ENCODE measurements around the gene JADE2.

Gene JADE2

GRCh38 chr5:134585966-134586365 lies 60.5 kb downstream of the JADE2 start:
- Histone ChIP-seq H3K79me1 (replicated peaks; ENCODE audit: low read length, poor library complexity, severe bottlenecking) (peaks cover 5% of the 10 kb centered on the region), H2BK5ac (ENCODE audit: low read depth, low read length, poor library complexity, severe bottlenecking) (no peak overlapping the region), H2BK12ac (ENCODE audit: low read length in 2 of 2) (peak overlapping the region in 1 of 2 experiments; percentile 6), H3K14ac (ENCODE audit: low read length in 2 of 2) (peak overlapping the region in 1 of 2 experiments; percentile 18), H4K8ac (ENCODE audit: low read length) (no peak overlapping the region), H2AK5ac (ENCODE audit: low read length, severe bottlenecking) (no peak overlapping the region), H3K4me3 (ENCODE audit: insufficient read depth in 1 of 2, low read depth in 1 of 2, low read length in 2 of 2) (no peak overlapping the region), H2BK15ac (ENCODE audit: low read depth, poor library complexity, severe bottlenecking) (no peak overlapping the region), H3K9me3 (ENCODE audit: control insufficient read depth, low read length) (peaks cover 3% of the 10 kb centered on the region), H3K36me3 (ENCODE audit: control insufficient read depth in 1 of 2, insufficient read depth in 2 of 2, low read depth in 1 of 2, low read length in 2 of 2) (peaks cover 14 to 24% of the 10 kb centered on the region in 2 experiments), H2BK120ac (ENCODE audit: low read depth, low read length) (no peak overlapping the region), H3K27me3 (ENCODE audit: control insufficient read depth in 1 of 2, insufficient read depth in 1 of 2, low read length in 2 of 2) (no peaks in the 10 kb centered on the region), H3K18ac (ENCODE audit: low read depth in 1 of 2, low read length in 2 of 2) (no peak overlapping the region), H3K27ac (ENCODE audit: low read length, poor library complexity, severe bottlenecking) (no peak overlapping the region), H3K4ac (ENCODE audit: low read depth in 1 of 2, low read length in 2 of 2) (no peak overlapping the region), H3K9ac (ENCODE audit: low read length) (no peak overlapping the region), H2AFZ (ENCODE audit: low read depth, low read length) (no peak overlapping the region), H4K91ac (ENCODE audit: low read length) (no peak overlapping the region), H3K4me1 (ENCODE audit: control insufficient read depth, insufficient read depth, low read depth, low read length) (peaks cover 5% of the 10 kb centered on the region), H3K4me2 (ENCODE audit: low read length, poor library complexity, severe bottlenecking) (no peak overlapping the region), H3K23ac (ENCODE audit: low read length in 2 of 2) (no peak overlapping the region)
- whole genome bisulfite sequencing = 92% methylated on average over 2 of the region's 2 CpGs
- no peak for DNase-seq

- peak overlapping the region; percentile 16 to 72 for H3K18ac ChIP-seq (ENCODE audit: low read depth in 1 of 2, low read length in 2 of 2)
These were observed 61.5 kb downstream of the JADE2 start for GRCh38 chr5:134586866-134587524.

GRCh38 chr5:134590992-134591659 lies 65.7 kb downstream of the JADE2 start:
- no peak overlapping the region for H3K4ac ChIP-seq (ENCODE audit: low read depth in 1 of 2, low read length in 2 of 2)
- H3K4me3 ChIP-seq (ENCODE audit: insufficient read depth in 1 of 2, low read depth in 1 of 2, low read length in 2 of 2) = no peak overlapping the region
- H3K79me1 ChIP-seq (replicated peaks; ENCODE audit: low read length, poor library complexity, severe bottlenecking) = no peaks in the 10 kb centered on the region
- no peak overlapping the region for H2BK12ac ChIP-seq (ENCODE audit: low read length in 2 of 2)
- WGBS = 74% methylated on average over 5 of the region's 5 CpGs
- H3K9me3 ChIP-seq (ENCODE audit: control insufficient read depth, low read length) = peaks cover 3% of the 10 kb centered on the region
- peaks cover 12% of the 10 kb centered on the region for H3K4me1 ChIP-seq (ENCODE audit: control insufficient read depth, insufficient read depth, low read depth, low read length)
- no peak overlapping the region for H4K91ac ChIP-seq (ENCODE audit: low read length)
- no peak overlapping the region for H3K27ac ChIP-seq (ENCODE audit: low read length, poor library complexity, severe bottlenecking)
- H4K8ac ChIP-seq (ENCODE audit: low read length) = no peak overlapping the region
- no peak overlapping the region for H3K9ac ChIP-seq (ENCODE audit: low read length)
- no peak overlapping the region for H3K23ac ChIP-seq (ENCODE audit: low read length in 2 of 2)
- H2AK5ac ChIP-seq (ENCODE audit: low read length, severe bottlenecking) = no peak overlapping the region
- peak overlapping the region in 1 of 2 experiments; percentile 44 for H3K14ac ChIP-seq (ENCODE audit: low read length in 2 of 2)
- no peak overlapping the region for H2BK120ac ChIP-seq (ENCODE audit: low read depth, low read length)
- no peaks in the 10 kb centered on the region for H3K27me3 ChIP-seq (ENCODE audit: control insufficient read depth in 1 of 2, insufficient read depth in 1 of 2, low read length in 2 of 2)
- no peak overlapping the region for H2BK15ac ChIP-seq (ENCODE audit: low read depth, poor library complexity, severe bottlenecking)
- H2AFZ ChIP-seq (ENCODE audit: low read depth, low read length) = no peak overlapping the region
- no peak overlapping the region for H3K4me2 ChIP-seq (ENCODE audit: low read length, poor library complexity, severe bottlenecking)
- no peak for DNase-seq
- no peaks in the 10 kb centered on the region for H3K36me3 ChIP-seq (ENCODE audit: control insufficient read depth in 1 of 2, insufficient read depth in 2 of 2, low read depth in 1 of 2, low read length in 2 of 2)
- no peak overlapping the region for H2BK5ac ChIP-seq (ENCODE audit: low read depth, low read length, poor library complexity, severe bottlenecking)
- no peak overlapping the region for H3K18ac ChIP-seq (ENCODE audit: low read depth in 1 of 2, low read length in 2 of 2)

More at GRCh38 chr5:134586866-134587524, 61.5 kb downstream of the JADE2 start:
- Histone ChIP-seq H3K79me1 (replicated peaks; ENCODE audit: low read length, poor library complexity, severe bottlenecking) (no peaks in the 10 kb centered on the region), H2AK5ac (ENCODE audit: low read length, severe bottlenecking) (no peak overlapping the region), H3K36me3 (ENCODE audit: control insufficient read depth in 1 of 2, insufficient read depth in 2 of 2, low read depth in 1 of 2, low read length in 2 of 2) (peaks cover 6 to 13% of the 10 kb centered on the region in 2 experiments), H3K27ac (ENCODE audit: low read length, poor library complexity, severe bottlenecking) (no peak overlapping the region), H3K4me2 (ENCODE audit: low read length, poor library complexity, severe bottlenecking) (no peak overlapping the region), H3K4me1 (ENCODE audit: control insufficient read depth, insufficient read depth, low read depth, low read length) (peaks cover 7% of the 10 kb centered on the region), H2BK15ac (ENCODE audit: low read depth, poor library complexity, severe bottlenecking) (no peak overlapping the region), H3K14ac (ENCODE audit: low read length in 2 of 2) (no peak overlapping the region), H4K91ac (ENCODE audit: low read length) (no peak overlapping the region), H3K4ac (ENCODE audit: low read depth in 1 of 2, low read length in 2 of 2) (no peak overlapping the region), H3K9me3 (ENCODE audit: control insufficient read depth, low read length) (peaks cover 3% of the 10 kb centered on the region), H2BK5ac (ENCODE audit: low read depth, low read length, poor library complexity, severe bottlenecking) (no peak overlapping the region), H2AFZ (ENCODE audit: low read depth, low read length) (peak overlapping the region; percentile 83), H3K9ac (ENCODE audit: low read length) (peak overlapping the region; percentile 67), H4K8ac (ENCODE audit: low read length) (peak overlapping the region; percentile 35), H3K27me3 (ENCODE audit: control insufficient read depth in 1 of 2, insufficient read depth in 1 of 2, low read length in 2 of 2) (no peaks in the 10 kb centered on the region), H3K4me3 (ENCODE audit: insufficient read depth in 1 of 2, low read depth in 1 of 2, low read length in 2 of 2) (no peak overlapping the region), H2BK12ac (ENCODE audit: low read length in 2 of 2) (no peak overlapping the region), H3K23ac (ENCODE audit: low read length in 2 of 2) (no peak overlapping the region), H2BK120ac (ENCODE audit: low read depth, low read length) (no peak overlapping the region)
- peak; percentile 75 for DNase-seq
- WGBS = 32% methylated on average over 9 of the region's 13 CpGs

GRCh38 chr5:134592141-134592746 lies 66.8 kb downstream of the JADE2 start:
- H2BK5ac ChIP-seq (ENCODE audit: low read depth, low read length, poor library complexity, severe bottlenecking) = no peak overlapping the region
- H4K91ac ChIP-seq (ENCODE audit: low read length) = no peak overlapping the region
- H3K79me1 ChIP-seq (replicated peaks; ENCODE audit: low read length, poor library complexity, severe bottlenecking) = no peaks in the 10 kb centered on the region
- no peak overlapping the region for H2AK5ac ChIP-seq (ENCODE audit: low read length, severe bottlenecking)
- DNase-seq = peak; percentile 19
- H3K4me1 ChIP-seq (ENCODE audit: control insufficient read depth, insufficient read depth, low read depth, low read length) = peaks cover 9% of the 10 kb centered on the region
- no peaks in the 10 kb centered on the region for H3K27me3 ChIP-seq (ENCODE audit: control insufficient read depth in 1 of 2, insufficient read depth in 1 of 2, low read length in 2 of 2)
- no peak overlapping the region for H3K4me2 ChIP-seq (ENCODE audit: low read length, poor library complexity, severe bottlenecking)
- H3K9ac ChIP-seq (ENCODE audit: low read length) = no peak overlapping the region
- no peaks in the 10 kb centered on the region for H3K36me3 ChIP-seq (ENCODE audit: control insufficient read depth in 1 of 2, insufficient read depth in 2 of 2, low read depth in 1 of 2, low read length in 2 of 2)
- H2AFZ ChIP-seq (ENCODE audit: low read depth, low read length) = peak overlapping the region; percentile 0
- no peak overlapping the region for H3K27ac ChIP-seq (ENCODE audit: low read length, poor library complexity, severe bottlenecking)
- H2BK15ac ChIP-seq (ENCODE audit: low read depth, poor library complexity, severe bottlenecking) = no peak overlapping the region
- WGBS = 29% methylated on average over 6 of the region's 7 CpGs
- H3K4me3 ChIP-seq (ENCODE audit: insufficient read depth in 1 of 2, low read depth in 1 of 2, low read length in 2 of 2) = no peak overlapping the region
- no peak overlapping the region for H2BK120ac ChIP-seq (ENCODE audit: low read depth, low read length)
- no peak overlapping the region for H3K14ac ChIP-seq (ENCODE audit: low read length in 2 of 2)
- H3K9me3 ChIP-seq (ENCODE audit: control insufficient read depth, low read length) = peaks cover 3% of the 10 kb centered on the region
- no peak overlapping the region for H3K4ac ChIP-seq (ENCODE audit: low read depth in 1 of 2, low read length in 2 of 2)
- no peak overlapping the region for H2BK12ac ChIP-seq (ENCODE audit: low read length in 2 of 2)
- H3K18ac ChIP-seq (ENCODE audit: low read depth in 1 of 2, low read length in 2 of 2) = peak overlapping the region; percentile 48 to 56
- H4K8ac ChIP-seq (ENCODE audit: low read length) = peak overlapping the region; percentile 52
- H3K23ac ChIP-seq (ENCODE audit: low read length in 2 of 2) = no peak overlapping the region

Measured in mesenchymal stem cell (in vitro differentiated cells and primary cell).